Activated naive CD8-positive, alpha-beta T cell treated with anti-CD3 and anti-CD28 coated beads, Interleukin-2, amount 50 U/mL, for 16 hours (primary cell): ENCODE data around the gene MLLT10.
"Not testable (repeated sequence)": the region's sequence is repeated elsewhere in the genome, so short reads cannot be mapped to it uniquely, and the experiment has no call there.

Experiments used
- DNase-seq: peaks from one replicate; pipeline ENCODE4 v3.0.0-alpha.2; 2020; ENCODE audit warnings: low read depth, low spot score

The MLLT10 gene

DNA sequence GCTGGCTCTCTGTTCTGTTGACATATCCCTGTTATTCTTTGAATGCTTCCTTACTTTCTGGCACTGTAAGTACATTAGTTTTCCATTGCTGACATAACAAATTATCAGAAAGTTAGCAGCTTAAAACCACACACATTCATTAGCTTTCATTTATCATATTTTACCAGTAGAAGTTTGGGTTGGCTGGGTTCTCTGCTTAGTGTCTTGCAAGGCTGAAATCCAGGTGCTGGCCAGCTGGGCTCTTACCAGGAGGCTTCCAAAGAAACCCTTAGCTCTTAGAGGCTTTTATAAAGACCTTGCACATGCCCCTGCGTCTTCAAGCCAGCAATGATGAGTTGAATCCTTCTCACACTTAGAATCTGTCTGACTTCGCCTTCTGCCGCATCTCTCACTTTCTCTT lies 160.6 kb downstream of the MLLT10 start:
- DNase-seq: no peak

DNA sequence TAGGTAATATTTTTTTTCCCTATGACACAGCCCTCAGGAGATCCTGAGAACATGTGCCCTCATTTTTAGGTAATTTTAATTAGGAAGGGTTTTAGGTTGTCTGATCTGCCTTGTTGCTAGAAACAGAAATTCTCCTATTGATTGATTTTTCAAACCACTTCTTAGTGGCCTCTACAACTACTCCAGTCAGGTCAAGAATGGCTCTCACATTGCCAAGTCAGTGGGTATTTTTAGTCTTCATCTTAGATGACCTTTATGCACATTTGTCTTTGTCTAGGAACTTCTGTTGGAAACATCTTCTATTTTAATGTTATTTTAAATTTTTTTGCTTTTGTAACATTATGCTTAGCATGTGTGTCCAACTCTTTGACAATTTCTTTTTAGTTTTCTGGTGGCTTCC lies 162.3 kb downstream of the MLLT10 start:
- DNase-seq: no peak

DNA sequence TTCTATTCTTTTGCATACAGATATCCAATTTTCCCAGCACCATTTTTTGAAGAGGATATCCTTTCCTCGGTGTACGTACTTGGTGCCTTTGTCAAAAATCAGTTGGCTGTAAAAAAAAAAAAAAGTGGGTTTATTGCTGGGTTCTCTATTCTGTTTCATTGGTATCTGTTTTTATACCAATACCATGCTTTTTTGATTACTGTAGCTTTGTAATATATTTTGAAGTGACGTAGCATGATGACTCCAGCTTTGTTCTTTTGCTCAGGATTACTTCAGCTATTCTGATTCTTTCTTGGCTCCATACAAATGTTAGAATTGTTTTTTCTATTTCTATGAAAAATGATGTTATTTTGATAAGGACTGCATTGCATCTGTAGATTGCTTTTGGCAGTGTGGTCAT lies 165.5 kb downstream of the MLLT10 start:
- DNase-seq: no peak

DNA sequence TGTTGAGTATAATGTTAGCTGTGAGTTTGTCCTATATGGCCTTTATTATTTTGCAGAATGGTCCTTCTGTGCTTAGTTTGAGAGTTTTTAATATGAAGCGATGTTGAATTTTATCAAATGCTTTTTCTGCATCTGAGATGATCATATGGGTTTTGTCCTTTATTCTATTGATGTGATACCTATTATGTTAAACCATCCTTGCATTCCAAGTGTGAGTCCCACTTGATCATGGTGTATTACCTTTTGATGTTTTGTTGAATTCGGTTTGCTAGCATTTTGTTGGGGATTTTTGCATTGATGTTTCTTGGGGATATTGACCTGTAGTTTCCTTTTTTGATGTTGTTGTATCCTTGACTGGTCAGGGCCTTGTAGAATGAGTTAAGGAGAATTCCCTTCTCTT lies 166.4 kb downstream of the MLLT10 start:
- no peak for DNase-seq

DNA sequence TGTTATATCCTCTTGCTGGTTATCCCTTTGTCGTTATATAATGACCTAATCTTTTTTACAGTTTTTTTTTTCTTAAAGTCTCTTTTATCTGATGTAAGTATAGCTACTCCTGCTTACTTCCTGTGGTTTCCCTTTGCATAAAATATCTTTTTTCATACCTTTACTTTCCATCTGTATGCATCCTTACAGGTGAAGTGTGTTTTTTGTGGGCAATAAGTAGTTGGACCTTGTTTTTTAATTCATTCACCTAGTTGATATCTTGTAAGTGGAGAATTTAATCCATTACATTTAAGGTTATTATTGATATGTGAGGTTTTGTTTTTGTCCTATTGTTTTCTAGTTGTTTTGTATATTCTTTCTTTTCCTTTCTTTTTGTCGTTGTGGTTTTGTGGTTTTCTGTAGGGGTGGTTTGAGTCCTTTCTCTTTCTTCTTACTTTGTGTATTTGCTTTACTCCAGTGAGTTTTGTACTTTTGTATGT lies 168.6 kb downstream of the MLLT10 start:
- no peak for DNase-seq

DNA sequence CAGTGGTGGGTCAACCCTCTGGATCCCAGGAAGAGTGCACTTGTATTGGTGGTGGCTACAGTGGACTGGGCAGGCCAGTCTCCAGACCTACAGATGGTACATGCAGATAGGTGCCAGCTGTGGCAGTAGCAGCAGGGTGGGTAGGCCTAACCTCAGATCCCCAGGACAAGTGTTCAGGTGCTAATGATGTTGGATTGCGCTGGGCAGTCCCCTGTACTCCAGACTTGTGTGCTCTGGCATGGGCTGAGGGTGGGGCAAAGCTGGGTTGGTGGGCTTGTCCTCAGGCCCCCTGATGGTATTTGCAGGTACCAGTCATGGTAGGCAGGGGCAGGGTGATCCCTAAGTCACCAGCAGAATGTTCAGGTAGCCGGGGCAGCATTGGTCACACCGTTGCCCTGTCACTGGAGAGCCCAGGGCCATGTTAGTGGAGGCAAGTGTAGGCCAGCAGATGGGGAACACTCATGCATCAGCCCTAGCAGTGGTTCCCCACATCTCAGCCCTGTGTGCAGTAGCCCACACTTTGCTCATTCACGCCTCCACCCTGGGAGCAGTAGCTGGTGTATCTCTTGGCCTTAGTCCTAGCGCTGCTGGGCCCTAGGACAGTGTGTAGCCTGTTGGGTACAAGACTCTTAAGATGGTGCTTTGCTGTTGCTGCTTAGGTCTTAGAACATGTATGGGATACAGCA lies 171.3 kb downstream of the MLLT10 start:
- DNase-seq: no peak

DNA sequence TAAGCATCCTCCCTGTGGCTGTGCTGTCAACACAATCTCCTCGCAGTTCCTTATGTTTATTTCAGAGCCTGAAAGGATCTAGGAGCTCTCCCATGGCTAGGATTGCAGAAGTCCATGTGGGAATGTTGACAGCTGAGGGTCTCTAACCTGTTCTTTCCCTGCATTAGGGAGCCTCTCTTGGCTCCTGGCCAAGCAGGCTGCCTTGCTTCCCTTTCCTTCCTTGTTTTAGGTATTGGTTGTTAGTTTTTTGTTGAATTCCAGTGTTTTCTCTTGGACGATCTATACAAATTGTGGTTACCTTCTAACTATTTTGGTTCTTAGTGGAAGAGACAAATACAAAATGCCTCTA lies 171.8 kb downstream of the MLLT10 start:
- DNase-seq: no peak

DNA sequence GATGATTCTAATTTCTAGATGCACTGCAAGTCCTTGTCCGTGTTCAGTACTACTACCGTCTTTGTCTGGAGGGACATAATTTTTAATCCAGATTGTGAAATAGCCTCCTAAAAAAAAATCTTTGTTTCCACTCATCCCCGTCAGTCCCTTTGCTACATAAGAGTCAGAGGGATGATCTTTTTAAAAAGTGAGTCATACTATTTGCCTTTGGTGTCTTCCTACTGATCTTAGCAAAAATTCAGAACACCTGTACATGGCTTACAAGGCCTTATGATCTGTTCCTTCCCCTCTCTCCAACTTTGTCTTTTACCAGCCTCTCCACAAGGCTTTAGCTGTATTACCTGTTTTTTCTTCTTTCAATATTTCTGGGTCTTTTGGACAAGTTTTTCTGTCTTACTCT lies 173.5 kb downstream of the MLLT10 start:
- DNase-seq: no peak

DNA sequence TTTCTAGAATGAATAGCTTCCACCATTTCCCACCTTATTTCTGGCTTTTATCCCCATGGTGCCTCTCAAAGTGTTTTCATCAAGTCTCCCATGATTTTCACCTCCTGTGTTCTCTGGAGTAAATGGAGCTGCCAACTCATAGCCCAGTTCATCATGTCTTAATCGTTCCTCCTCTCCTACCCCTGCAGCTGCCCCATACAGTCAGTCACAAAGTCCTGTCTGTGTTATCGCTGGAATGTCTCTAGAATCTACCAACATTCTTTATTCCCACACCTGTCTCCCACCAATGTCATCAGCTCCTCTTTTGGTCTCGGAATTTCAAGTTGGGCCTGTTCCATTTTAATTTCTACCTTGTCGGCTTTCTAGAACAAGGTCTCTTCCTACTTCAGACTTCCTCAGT lies 178.9 kb downstream of the MLLT10 start:
- DNase-seq: no peak

DNA sequence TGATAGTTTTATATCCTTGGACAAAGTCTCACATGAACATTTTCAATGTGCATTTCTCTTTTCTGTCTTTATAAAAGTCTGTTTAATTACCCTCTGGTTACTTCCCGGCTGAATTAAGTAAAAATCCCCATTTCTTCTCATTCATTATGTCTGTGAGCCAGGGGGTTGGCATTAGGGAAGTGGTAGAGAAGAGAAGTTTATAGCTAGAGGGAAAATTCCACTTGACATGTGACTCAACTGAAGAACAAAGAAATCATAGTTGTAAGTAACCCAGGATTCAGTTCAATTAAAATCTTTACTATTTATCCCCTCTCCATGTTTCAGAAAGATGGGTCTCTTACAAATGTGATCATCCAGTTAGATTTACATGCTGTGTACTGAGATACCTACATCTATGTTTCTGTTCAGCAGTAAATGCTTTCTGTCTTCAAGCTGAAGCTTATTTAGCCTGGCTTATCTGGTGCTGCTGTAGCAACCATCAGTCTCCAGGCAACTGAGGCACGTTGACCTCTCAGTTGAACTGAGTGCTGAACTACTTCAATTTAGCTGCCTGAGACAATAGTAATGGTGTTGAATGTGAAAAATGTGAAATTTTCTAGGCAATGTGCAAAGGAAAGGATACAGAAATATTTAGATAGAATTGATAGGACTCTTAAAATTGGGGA lies 181.6 kb downstream of the MLLT10 start:
- no peak for DNase-seq

DNA sequence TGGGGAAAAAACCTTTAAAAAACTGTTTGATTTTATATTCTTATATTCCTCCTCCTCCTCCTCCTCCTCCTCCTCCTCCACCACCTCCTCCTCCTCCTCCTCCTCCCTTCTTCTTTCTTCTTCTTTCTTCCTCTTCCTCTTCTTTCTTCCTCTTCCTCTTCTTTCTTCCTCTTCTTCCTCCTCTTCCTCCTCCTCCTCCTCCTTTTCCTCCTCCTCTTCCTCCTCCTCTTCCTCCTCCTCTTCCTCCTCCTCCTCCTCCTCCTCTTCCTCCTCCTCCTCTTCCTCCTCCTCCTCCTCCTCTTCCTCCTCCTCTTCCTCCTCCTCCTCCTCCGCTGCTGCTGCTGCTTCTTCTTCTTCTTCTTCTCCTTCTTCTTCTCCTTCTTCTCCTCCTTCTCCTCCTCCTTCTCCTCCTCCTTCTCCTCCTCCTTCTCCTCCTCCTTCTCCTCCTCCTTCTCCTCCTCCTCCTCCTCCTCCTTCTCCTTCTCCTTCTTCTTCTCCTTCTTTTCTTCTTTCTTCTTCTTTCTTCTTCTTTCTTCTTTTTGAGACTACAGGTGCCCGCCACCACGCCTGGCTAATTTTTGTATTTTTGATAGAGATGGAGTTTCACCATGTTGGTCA lies 183.5 kb downstream of the MLLT10 start:
- DNase-seq: not testable (repeated sequence)

DNA sequence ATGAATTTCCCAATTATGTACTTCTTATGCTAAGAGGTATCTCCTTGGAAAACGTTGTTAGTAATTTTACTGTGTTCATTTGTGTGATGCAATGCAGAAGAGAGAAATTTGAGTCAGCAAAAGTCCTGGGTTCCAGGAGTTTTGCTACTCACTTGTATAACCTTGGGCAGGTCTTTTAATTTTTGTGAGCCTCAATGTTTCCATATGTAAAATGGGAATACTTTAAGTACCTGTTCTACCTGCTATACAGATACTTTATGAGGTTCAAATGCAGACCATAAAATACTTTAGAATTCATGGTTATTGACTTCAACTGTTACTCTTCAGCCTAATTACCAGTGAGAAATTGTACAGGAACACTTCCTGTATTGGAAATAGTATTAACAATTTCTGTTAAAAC lies 185.5 kb downstream of the MLLT10 start:
- no peak for DNase-seq

DNA sequence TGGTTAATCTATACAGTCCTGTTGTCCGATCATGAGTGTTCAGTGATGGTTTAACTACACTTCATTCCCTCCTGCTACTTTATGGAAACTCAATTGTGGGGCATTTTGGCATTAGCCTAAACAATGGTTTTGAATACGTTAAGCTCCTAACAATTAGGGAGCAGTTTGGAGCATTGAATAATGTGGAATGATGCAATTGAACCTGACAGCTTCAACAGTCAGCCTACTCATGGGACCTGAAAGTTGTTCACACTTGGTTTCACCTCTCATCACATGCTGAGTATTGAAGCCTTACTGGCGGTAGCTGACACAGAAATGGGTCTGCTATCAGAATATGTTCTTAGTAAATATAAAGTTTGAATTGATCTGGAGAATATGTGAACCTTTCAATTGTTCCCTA lies 186.1 kb downstream of the MLLT10 start:
- DNase-seq: no peak

DNA sequence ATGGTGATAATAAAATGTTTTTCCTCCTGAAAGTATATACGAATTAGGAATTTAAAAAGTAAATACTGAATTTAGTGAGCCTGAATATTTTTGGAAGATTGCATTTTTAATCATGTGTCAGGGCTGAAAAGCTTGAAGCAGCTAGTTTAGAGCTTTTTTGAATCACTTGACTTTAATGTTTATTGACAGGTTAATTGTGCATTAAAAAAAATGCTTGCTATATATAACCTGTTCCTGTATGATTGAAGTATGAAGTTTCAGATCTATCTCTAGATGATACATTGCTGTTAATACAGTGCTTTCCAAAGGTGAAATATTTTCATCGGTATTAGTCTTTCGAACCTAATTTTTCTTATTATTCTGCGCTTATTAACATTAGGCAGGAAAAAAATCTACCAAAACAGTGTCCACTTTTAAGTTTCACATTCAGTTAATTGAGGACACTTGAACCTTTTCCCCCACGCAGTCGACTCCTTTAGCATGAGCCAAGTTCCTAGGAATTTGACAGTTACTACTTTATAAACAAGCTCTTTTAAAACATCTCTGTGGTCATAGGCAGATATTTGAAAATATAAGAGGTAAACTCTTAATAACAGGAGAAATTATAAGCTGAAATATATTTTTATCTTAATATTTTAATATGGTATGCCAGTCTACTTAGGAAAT lies 187.1 kb downstream of the MLLT10 start:
- DNase-seq: no peak

DNA sequence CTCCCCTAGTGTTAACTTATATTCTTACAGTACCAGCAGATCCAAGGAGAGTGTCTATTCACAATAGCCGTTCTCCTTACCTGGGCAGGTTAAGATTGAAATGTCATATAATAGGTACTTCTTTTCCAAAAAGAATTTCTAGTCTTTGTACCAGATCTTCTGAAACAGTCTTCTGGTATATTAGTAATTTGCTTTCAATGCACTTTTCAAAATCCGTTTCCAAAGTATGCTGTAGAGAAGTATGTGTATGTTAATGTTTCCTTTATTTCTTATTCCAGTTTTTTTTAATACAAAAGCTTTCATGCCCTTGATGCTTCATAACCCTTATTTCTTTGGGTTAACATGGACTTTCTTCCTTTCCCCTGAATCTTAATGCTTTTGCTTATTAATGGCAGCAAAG lies 188.2 kb downstream of the MLLT10 start:
- no peak for DNase-seq

DNA sequence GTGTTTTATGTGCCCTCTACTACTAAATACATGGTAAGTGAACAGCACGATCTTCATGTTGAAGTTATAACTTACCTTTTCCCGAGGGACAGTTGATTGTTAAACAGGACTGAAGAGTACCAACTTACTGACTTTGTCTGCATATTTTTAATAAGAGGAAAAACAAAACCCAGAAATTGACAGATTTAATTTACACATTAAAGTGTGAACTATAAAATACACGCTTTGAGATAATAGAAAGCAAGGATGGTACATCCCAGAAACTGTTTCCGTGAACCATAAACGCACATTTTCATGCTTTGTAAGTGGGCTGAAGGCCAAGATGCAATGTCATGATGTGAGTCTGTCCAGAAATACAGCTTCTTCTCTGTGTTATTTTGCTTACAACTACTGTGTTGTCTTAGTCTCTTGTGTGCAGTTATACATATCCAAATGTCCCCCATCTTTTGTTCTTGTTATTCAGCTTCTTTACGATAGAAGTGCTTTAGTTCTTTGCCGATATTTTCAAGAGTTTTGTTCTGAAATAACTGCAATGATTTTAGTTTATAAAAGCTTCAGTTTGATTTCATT lies 190.1 kb downstream of the MLLT10 start:
- no peak for DNase-seq

DNA sequence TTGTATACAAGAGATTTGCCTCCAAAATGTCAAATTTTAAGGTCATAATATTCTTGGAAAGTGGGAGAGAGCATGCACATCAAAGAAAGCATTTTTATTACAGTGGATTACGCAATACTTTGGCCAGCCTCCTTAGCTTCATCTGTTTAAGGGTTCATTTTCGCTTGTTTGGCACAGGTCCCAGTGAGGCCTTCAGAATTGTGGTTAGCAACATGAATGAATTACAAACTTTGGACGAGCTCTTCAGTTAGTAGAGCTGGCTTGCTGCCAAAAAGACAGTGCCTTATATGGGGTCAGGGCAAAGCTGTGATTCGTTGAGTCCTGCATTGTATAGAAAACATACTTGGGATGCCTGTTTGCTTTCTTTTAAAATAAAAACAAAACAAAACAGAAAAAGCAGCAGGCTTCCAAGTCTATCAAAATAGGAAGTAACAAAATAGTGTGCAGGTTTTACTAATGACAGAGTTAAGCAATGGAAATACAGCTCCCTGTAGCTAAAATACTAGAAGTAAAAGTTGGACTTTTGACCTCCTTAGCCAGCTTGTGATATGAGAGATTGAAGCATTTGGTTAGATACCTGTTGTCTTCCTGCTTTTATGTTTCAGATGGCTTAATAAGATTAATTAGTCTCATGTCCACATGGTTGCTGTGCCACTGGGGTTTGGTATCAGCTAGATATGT lies 190.8 kb downstream of the MLLT10 start:
- DNase-seq: no peak

DNA sequence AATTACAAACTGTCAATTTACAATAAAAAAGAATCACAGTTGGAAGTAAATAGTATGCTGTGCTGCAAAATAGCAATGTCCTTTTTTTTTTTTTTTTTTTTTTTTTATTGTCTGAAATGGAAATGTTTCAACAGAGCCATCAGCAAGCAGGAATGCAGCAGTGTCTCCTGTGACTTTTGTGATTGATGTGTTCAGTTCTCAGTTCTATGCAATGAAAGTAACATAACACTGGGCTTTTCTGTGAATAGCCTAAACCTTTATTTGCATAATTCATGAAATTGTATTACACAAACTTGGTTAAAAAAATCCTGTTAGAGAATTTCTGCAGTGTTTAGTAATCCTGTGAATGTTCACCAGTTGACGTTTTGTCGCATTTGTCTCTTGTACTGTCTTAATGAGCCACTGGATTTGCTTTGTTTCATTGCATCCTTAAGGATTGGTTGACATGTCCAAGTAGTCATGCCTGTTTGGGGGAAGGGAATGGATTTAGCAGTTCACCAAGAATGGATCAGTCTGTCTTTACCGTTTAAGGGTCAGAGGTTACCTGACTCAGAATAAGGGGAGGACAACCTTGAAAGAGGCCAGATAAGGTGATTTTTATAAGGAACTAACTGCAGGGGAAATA lies 192.7 kb downstream of the MLLT10 start:
- no peak for DNase-seq

DNA sequence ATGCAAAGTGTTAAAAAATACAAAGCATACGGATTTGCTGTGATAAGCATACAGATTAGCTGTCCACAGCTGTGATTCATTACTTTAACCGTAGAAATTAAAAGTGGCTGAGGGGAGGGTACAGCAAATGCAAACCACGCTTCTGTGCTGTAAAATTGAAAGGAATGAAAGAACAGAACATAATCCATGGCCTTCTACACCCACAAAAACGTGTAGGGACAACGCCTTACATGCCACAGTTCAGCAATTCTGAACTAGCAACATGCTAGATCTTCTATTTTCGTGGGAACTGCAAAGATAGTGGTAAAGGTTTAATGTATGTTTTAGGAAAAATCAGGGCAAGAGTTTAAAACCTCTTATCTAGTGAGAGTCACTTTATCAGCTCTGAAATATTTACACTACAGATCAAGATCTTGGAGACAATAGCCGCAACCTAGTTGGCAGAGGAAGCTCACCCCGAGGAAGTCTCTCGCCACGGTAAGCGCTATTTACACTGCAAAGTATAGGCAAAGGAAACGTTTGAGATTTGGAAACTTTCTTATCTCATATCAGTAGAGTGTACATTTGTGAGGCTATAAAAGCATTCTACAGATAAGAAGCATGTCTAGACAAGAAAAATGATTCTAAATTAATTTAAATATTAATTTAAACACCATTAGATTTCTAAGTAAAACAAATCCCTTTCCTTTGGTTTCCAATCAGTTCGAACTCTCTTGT lies 193.6 kb downstream of the MLLT10 start:
- DNase-seq: no peak

DNA sequence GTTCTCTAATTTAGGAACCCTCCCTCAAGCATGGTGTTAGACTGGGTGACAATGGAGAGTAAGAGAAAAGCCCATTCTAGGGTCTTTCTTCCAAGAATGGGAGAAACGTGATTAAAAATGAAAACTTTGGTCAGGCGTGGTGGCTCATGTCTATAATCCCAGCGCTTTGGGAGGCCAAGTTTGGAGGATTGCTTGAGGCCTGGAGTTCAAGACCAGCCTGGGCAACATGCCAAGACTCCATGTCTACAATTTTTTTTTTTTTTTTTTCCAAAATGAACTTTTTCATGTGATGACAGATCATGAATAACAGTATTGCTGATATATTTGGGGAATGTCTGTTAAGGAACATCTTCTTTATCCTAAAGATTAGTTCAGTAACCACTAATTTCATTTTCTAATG lies 194.6 kb downstream of the MLLT10 start:
- DNase-seq: no peak
